ENCODE measurements around the gene GADL1.

Gene GADL1

GRCh38 chr3:30691249-30691880, 203.1 kb downstream of the GADL1 start:
- DNase-seq: no peak

- DNase-seq: no peak
These were observed 204.3 kb downstream of the GADL1 start for GRCh38 chr3:30690199-30690598.

GRCh38 chr3:30688776-30689641, 205.5 kb downstream of the GADL1 start:
- DNase-seq: peak; percentile 46

GRCh38 chr3:30687930-30688570, 206.4 kb downstream of the GADL1 start:
- no peak for DNase-seq

GRCh38 chr3:30686799-30687198, 207.7 kb downstream of the GADL1 start:
- DNase-seq: no peak

GRCh38 chr3:30686176-30686575, 208.3 kb downstream of the GADL1 start:
- DNase-seq: no peak

GRCh38 chr3:30685267-30685667, 209.2 kb downstream of the GADL1 start:
- no peak for DNase-seq

- DNase-seq: no peak
These were observed 210.1 kb downstream of the GADL1 start for GRCh38 chr3:30684356-30684755.

GRCh38 chr3:30683769-30684168, 210.7 kb downstream of the GADL1 start:
- DNase-seq: no peak

- DNase-seq: no peak
These were observed 211.9 kb downstream of the GADL1 start for GRCh38 chr3:30682434-30683155.

- DNase-seq: no peak
These were observed 212.7 kb downstream of the GADL1 start for GRCh38 chr3:30681649-30682211.

- DNase-seq: no peak
These were observed 213.4 kb downstream of the GADL1 start for GRCh38 chr3:30680789-30681648.

- DNase-seq: no peak
These were observed 215.4 kb downstream of the GADL1 start for GRCh38 chr3:30679045-30679444.

- DNase-seq: no peak
These were observed 217.1 kb downstream of the GADL1 start for GRCh38 chr3:30677347-30677685.

GRCh38 chr3:30676424-30677346, 217.8 kb downstream of the GADL1 start:
- no peak for DNase-seq

All from NCI-H1048 (cell line).